GM12891 (cell line): Measurements from ENCODE around the gene KCND3.

Experiments used
- POLR2A ChIP-seq: IDR thresholded peaks from 2 replicates; pipeline ENCODE4 v1.6.1; 2011; ENCODE audit warnings: low read depth, low read length, control low read depth
- POLR2AphosphoS5 ChIP-seq: IDR thresholded peaks from 2 replicates; pipeline ENCODE4 v1.6.1; 2011; ENCODE audit warnings: low read depth, low read length, control low read depth
- SPI1 ChIP-seq: IDR thresholded peaks from 2 replicates; pipeline ENCODE4 v1.6.1; 2011; ENCODE audit warnings: low read depth, low read length, control low read depth
- TAF1 ChIP-seq: IDR thresholded peaks from 2 replicates; pipeline ENCODE4 v1.6.1; 2011; ENCODE audit warnings: low read depth, low read length, control low read depth

DNA sequence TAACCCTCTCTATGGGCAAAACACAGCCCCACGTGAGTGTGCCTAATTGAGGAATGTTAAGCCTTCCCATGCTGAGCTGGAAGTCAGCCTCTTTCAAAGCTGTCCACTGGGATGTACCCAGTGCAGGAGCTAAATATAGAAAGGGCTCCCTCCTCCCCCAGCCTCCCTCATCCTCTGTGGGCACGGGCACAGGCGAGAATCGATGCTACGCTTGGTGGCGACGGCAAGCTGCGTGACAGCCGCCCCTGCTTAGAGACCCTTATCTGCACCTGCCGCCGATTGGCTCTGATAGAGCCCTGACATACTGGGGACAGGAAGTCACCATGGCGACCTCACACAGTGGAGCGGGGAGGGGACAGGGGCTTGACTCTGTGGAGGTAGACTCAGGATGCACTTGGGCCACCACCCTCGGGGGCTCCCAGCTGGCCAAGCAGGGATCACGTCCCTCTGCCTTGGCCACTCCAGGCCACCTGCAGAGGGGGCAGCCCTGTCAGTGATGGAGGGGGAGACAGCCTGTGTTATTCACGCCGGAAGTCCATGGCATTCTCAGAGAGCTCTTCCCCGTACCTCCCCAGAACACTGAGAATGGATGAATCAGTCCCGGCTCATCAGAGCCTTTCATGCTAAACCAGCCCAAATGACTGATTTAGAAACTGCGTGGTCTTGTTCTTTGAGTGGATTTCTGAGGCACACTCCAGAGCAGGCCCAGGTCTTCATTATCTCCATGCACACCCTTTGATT, 84.8 kb downstream of the KCND3 start:
- TF ChIP-seq POLR2AphosphoS5 (no peak), POLR2A (no peak), TAF1 (no peak), SPI1 (no peak)
